ENCODE measurements around the gene ACAA1. TPM values are rescaled to one million over a fixed set of nuclear protein-coding genes. Genes with fewer than 3 reads are reported as not detected.

Gene ACAA1
- total RNA-seq, 4 donors from 2014 or later: 123 to 278 (median 204) TPM

- H3K36me3 ChIP-seq: peaks cover 0 to 68% (median 28%) of the 10 kb centered on the region in 4 donors
- H3K27ac ChIP-seq: no peak overlapping the region
- H3K4me1 ChIP-seq: peaks cover 0 to 18% (median 1%) of the 10 kb centered on the region in 4 donors
- DNase-seq: peak; percentile 6
- TF ChIP-seq CTCF (IDR thresholded peaks at IDR 0.05): no peak
- TF ChIP-seq POLR2A (IDR thresholded peaks at IDR 0.05): no peak
- TF ChIP-seq EP300 (IDR thresholded peaks at IDR 0.05; ENCODE audit: low read depth): no peak
- no peak for TF ChIP-seq POLR2AphosphoS5 (IDR thresholded peaks at IDR 0.05)
- H3K27me3 ChIP-seq: no peaks in the 10 kb centered on the region
- 97% methylated on average over 4 of the region's 4 CpGs; no CpG with 5 or more reads in 1 of the 2 donors for WGBS, 2 donors (ENCODE audit: low coverage in 1 of 2)
- in situ Hi-C loops (cut with MboI; ENCODE audit: low pct_ligation_motif_present in 1 of 4, low pct_unique_long_range_greater_than_20kb in 1 of 4, low sequenced_read_pairs in 3 of 4) (loop anchor here in 2 of 4 donors (25.0 kb wide), 2 partner anchors 335 to 360 kb away; partner anchors contain the start of genes ACVR2B (in 1 of the 2) and EXOG (in 1 of the 2)), intact Hi-C loops (cut with DNase I; ENCODE audit: low total_unique reads) (no loop called here)
- no peak overlapping the region for H3K4me3 ChIP-seq
- no peaks in the 10 kb centered on the region for H3K9me3 ChIP-seq
Measured at GRCh38 chr3:38127611-38128302, 9.2 kb downstream of the ACAA1 start.

GRCh38 chr3:38126121-38126892, 10.6 kb downstream of the ACAA1 start:
- Histone ChIP-seq H3K27me3 (no peaks in the 10 kb centered on the region), H3K36me3 (peaks cover 0 to 82% (median 32%) of the 10 kb centered on the region in 4 donors), H3K9me3 (no peaks in the 10 kb centered on the region), H3K4me3 (no peak overlapping the region), H3K27ac (no peak overlapping the region), H3K4me1 (peaks cover 0 to 11% (median 0%) of the 10 kb centered on the region in 4 donors)
- intact Hi-C loops (cut with DNase I; ENCODE audit: low total_unique reads): no loop called here
- in situ Hi-C loops (cut with MboI; ENCODE audit: low pct_ligation_motif_present in 1 of 4, low pct_unique_long_range_greater_than_20kb in 1 of 4, low sequenced_read_pairs in 3 of 4): loop anchor here in 2 of 4 donors (25.0 kb wide), 2 partner anchors 336 to 361 kb away; partner anchors contain the start of genes ACVR2B (in 1 of the 2) and EXOG (in 1 of the 2)
- TF ChIP-seq EP300 (IDR thresholded peaks at IDR 0.05; ENCODE audit: low read depth): no peak
- TF ChIP-seq POLR2AphosphoS5 (IDR thresholded peaks at IDR 0.05): no peak
- no peak for TF ChIP-seq POLR2A (IDR thresholded peaks at IDR 0.05)
- no peak for TF ChIP-seq CTCF (IDR thresholded peaks at IDR 0.05)
- WGBS, 2 donors (ENCODE audit: low coverage in 1 of 2): 97% methylated on average over 5 of the region's 6 CpGs; no CpG with 5 or more reads in 1 of the 2 donors
- DNase-seq: no peak

GRCh38 chr3:38125305-38126120, 11.4 kb downstream of the ACAA1 start:
- H3K27ac ChIP-seq: no peak overlapping the region

More at GRCh38 chr3:38125305-38126120, 11.4 kb downstream of the ACAA1 start:
- H3K4me3 ChIP-seq: no peak overlapping the region
- in situ Hi-C loops (cut with MboI; ENCODE audit: low pct_ligation_motif_present in 1 of 4, low pct_unique_long_range_greater_than_20kb in 1 of 4, low sequenced_read_pairs in 3 of 4) (loop anchor here in 2 of 4 donors (25.0 kb wide), 2 partner anchors 337 to 362 kb away; partner anchors contain the start of genes ACVR2B (in 1 of the 2) and EXOG (in 1 of the 2)), intact Hi-C loops (cut with DNase I; ENCODE audit: low total_unique reads) (no loop called here)
- no peak for TF ChIP-seq POLR2AphosphoS5 (IDR thresholded peaks at IDR 0.05)
- TF ChIP-seq POLR2A (IDR thresholded peaks at IDR 0.05): no peak
- no peak for TF ChIP-seq CTCF (IDR thresholded peaks at IDR 0.05)
- no peak for TF ChIP-seq EP300 (IDR thresholded peaks at IDR 0.05; ENCODE audit: low read depth)
- H3K27me3 ChIP-seq: no peaks in the 10 kb centered on the region
- no peaks in the 10 kb centered on the region for H3K9me3 ChIP-seq
- H3K36me3 ChIP-seq: peaks cover 0 to 82% (median 36%) of the 10 kb centered on the region in 4 donors
- no peak for DNase-seq
- peaks cover 0 to 4% (median 0%) of the 10 kb centered on the region in 4 donors for H3K4me1 ChIP-seq
- 98% methylated on average over 11 of the region's 11 CpGs; no CpG with 5 or more reads in 1 of the 2 donors for WGBS, 2 donors (ENCODE audit: low coverage in 1 of 2)

Data from transverse colon (tissue), 4 donors.